Measurements from ENCODE around the gene B4GALT5. TPM values are rescaled to one million over a fixed set of nuclear protein-coding genes. Genes with fewer than 3 reads are reported as not detected.

The B4GALT5 gene
- total RNA-seq, 3 donors from 2014 or later, result 16.8 to 33.8 (median 22.1) TPM

DNA sequence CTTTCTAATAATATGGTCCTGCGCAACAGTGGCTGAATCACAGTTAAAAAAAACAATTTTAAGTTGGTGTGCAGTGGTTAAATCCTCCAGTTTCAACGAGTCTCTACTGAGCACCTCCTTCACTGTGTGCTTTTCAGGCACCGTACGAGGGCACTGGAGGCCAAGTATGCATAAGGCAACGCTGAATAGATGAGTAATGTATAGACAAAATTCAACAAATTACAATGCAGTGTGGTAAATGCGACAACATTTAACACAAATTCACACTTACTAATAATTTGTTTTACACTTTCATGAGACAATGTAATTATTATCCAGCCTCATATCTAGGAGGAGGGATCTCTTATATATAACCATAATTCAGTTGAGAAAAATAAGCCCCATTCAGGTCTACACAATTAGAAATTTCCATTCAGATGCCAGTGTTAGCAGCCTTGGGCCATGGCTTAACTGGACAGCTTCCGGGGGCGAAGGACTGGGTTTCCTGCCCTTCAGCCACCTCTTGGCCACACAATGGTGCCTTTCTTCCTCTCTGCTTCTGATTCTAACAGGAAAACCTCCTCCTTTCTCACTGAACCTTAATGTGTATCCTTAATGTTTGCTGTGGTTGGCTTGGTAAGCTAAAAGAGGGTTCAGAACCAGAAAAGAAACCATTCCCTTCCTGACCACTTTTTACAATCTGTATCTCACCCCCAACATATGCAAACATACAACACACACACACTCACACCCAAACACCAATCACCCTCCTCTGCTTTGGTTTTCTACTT lies 51.9 kb downstream of the B4GALT5 start:
- intact Hi-C loops (cut with DNase I; ENCODE audit: low total_unique reads), result loop anchor here (10.0 kb wide), 1 partner anchor 1373 kb away; no protein-coding TSS in a partner anchor
- no peaks in the 10 kb centered on the region for H3K36me3 ChIP-seq
- H3K4me1 ChIP-seq, result peaks cover 3 to 7% of the 10 kb centered on the region in 2 donors
- no peak for DNase-seq (ENCODE audit: low spot score in 2 of 2)
- no peaks in the 10 kb centered on the region for H3K27me3 ChIP-seq
- no peak for TF ChIP-seq POLR2A (IDR thresholded peaks at IDR 0.05)
- TF ChIP-seq POLR2AphosphoS5 (IDR thresholded peaks at IDR 0.05), result no peak
- TF ChIP-seq, protein P1, sequence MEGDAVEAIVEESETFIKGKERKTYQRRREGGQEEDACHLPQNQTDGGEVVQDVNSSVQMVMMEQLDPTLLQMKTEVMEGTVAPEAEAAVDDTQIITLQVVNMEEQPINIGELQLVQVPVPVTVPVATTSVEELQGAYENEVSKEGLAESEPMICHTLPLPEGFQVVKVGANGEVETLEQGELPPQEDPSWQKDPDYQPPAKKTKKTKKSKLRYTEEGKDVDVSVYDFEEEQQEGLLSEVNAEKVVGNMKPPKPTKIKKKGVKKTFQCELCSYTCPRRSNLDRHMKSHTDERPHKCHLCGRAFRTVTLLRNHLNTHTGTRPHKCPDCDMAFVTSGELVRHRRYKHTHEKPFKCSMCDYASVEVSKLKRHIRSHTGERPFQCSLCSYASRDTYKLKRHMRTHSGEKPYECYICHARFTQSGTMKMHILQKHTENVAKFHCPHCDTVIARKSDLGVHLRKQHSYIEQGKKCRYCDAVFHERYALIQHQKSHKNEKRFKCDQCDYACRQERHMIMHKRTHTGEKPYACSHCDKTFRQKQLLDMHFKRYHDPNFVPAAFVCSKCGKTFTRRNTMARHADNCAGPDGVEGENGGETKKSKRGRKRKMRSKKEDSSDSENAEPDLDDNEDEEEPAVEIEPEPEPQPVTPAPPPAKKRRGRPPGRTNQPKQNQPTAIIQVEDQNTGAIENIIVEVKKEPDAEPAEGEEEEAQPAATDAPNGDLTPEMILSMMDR (IDR thresholded peaks at IDR 0.05), result no peak
- H3K27ac ChIP-seq, result peak overlapping the region; percentile 13 to 51
- no peaks in the 10 kb centered on the region for H3K9me3 ChIP-seq
- H3K4me3 ChIP-seq, result no peak overlapping the region

DNA sequence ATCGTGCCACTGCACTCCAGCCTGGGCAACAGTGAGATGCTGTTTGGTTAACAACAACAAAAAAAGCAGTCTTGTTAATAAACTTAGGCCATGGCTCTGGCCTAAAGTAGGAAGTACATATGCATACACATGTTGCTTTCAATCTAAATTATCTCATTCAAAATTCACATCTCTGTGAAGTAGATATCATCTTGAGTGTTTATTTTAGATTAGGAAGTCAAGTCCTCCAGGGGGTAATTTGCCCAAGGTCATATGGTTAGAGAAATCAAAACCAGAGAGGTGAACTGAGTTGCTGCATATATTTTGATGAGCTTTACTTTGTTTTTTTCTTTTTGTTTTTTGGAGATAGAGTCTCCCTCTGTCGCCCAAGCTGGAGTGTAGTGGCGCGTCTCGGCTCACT lies 52.8 kb downstream of the B4GALT5 start:
- no peaks in the 10 kb centered on the region for H3K27me3 ChIP-seq
- H3K9me3 ChIP-seq, result no peaks in the 10 kb centered on the region
- H3K27ac ChIP-seq, result no peak overlapping the region
- H3K36me3 ChIP-seq, result no peaks in the 10 kb centered on the region
- peaks cover 3 to 7% of the 10 kb centered on the region in 2 donors for H3K4me1 ChIP-seq
- intact Hi-C loops (cut with DNase I; ENCODE audit: low total_unique reads), result loop anchor here (10.0 kb wide), 1 partner anchor 1374 kb away; no protein-coding TSS in a partner anchor
- no peak for TF ChIP-seq POLR2AphosphoS5 (IDR thresholded peaks at IDR 0.05)
- TF ChIP-seq, protein P1 (IDR thresholded peaks at IDR 0.05), result no peak
- no peak for TF ChIP-seq POLR2A (IDR thresholded peaks at IDR 0.05)
- DNase-seq (ENCODE audit: low spot score in 2 of 2), result no peak
- H3K4me3 ChIP-seq, result no peak overlapping the region

DNA sequence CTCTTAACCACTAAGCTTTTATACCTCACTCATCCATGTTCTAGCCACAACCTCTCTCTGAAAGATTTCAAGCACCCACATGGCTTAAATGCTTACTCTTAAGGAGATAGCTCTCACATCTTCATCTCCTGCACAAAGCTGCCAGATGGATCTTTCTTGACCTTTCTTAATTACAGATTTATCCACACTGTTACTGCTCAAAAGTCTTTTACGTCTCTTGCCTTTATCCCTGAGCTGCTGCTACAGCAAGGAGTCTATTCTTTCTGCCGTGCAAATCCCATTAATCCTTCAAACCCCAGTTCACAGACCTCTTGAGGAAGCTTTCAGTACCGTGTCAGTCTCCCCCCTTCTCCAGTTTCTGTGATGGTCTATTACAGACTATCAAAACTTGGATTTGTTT lies 54.6 kb downstream of the B4GALT5 start:
- H3K27ac ChIP-seq, result peak overlapping the region in 1 of 2 donors; percentile 52
- no peaks in the 10 kb centered on the region for H3K9me3 ChIP-seq
- peaks cover 3 to 7% of the 10 kb centered on the region in 2 donors for H3K4me1 ChIP-seq
- no peak for DNase-seq (ENCODE audit: low spot score in 2 of 2)
- no peak overlapping the region for H3K4me3 ChIP-seq
- intact Hi-C loops (cut with DNase I; ENCODE audit: low total_unique reads), result no loop called here
- no peaks in the 10 kb centered on the region for H3K27me3 ChIP-seq
- no peaks in the 10 kb centered on the region for H3K36me3 ChIP-seq
- no peak for TF ChIP-seq POLR2A (IDR thresholded peaks at IDR 0.05)

DNA sequence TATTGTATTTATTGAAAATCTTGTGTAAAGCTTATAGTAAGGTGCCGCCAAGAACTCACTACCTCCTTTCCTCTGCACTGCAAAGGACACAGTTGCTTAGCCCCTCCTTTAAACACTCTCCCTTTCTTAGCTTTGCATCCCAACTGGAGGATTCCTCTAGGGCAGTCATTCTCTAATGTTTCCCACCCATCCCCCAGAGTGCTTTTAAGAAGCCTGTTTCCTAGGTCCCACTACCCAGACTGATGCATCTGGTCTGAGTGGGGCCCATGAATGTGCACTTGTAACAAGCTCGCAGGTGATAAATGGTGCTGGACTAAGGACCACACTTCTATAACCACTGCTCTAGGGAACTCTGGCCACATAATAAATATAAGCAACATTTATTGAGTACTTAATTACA lies 55.2 kb downstream of the B4GALT5 start:
- TF ChIP-seq POLR2AphosphoS5 (IDR thresholded peaks at IDR 0.05) (no peak), POLR2A (IDR thresholded peaks at IDR 0.05) (no peak)
- TF ChIP-seq, protein P1 (IDR thresholded peaks at IDR 0.05), result no peak
- Histone ChIP-seq H3K4me1 (peaks cover 3 to 7% of the 10 kb centered on the region in 2 donors), H3K4me3 (no peak overlapping the region), H3K27ac (peak overlapping the region in 1 of 2 donors; percentile 71), H3K36me3 (no peaks in the 10 kb centered on the region), H3K9me3 (no peaks in the 10 kb centered on the region), H3K27me3 (no peaks in the 10 kb centered on the region)
- DNase-seq (ENCODE audit: low spot score in 2 of 2), result no peak
- intact Hi-C loops (cut with DNase I; ENCODE audit: low total_unique reads), result no loop called here

DNA sequence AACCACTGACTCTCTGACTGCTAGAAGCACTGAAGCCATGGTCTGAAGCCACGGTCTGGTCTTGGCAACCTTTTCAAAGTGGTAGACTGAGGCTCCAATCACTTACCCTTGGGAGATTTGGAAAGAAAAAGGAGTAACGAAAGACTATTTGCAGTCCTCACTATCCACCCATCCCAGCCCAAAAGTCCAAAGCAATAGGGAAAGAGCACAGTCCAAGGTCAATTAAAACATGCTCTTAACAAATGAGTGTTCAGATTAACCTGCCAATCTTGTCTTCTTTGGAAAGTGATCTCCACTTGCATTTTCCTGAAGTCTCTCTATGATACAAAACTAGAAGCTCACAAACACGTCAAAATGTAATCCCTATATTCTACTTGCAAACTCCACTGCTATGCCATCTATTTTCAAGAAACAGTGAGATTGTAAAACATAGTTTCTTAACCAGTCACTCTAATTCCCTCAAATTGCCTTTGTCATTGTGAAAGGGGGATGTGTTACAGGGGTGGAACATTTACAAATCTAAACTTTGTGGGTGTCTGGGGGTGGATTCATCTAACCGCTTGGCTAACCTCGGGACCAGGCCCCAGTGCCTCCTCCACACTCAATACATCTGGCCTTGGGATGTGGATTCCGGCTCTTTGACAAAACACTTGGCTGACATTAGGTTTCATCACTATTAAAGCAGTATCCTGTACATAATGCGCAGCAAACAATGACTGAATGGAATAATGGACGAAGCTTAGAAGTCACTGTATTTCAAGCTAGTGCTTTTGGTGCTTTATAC lies 56.4 kb downstream of the B4GALT5 start:
- Histone ChIP-seq H3K36me3 (no peaks in the 10 kb centered on the region), H3K27ac (peak overlapping the region; percentile 40 to 71), H3K9me3 (no peaks in the 10 kb centered on the region), H3K4me3 (no peak overlapping the region), H3K4me1 (peaks cover under 1 to 3% of the 10 kb centered on the region in 2 donors), H3K27me3 (no peaks in the 10 kb centered on the region)
- DNase-seq (ENCODE audit: low spot score in 2 of 2), result no peak
- peak in 1 of 3 donors; percentile 77 for TF ChIP-seq POLR2AphosphoS5 (IDR thresholded peaks at IDR 0.05)
- TF ChIP-seq, protein P1 (IDR thresholded peaks at IDR 0.05), result no peak
- no peak for TF ChIP-seq POLR2A (IDR thresholded peaks at IDR 0.05)
- intact Hi-C loops (cut with DNase I; ENCODE audit: low total_unique reads), result no loop called here

Measured in breast epithelium (tissue), 4 donors.